ENCODE data around the gene CDKN2AIP.
"Not testable (repeated sequence)": the region's sequence is repeated elsewhere in the genome, so short reads cannot be mapped to it uniquely, and the experiment has no call there.

The CDKN2AIP gene

DNA sequence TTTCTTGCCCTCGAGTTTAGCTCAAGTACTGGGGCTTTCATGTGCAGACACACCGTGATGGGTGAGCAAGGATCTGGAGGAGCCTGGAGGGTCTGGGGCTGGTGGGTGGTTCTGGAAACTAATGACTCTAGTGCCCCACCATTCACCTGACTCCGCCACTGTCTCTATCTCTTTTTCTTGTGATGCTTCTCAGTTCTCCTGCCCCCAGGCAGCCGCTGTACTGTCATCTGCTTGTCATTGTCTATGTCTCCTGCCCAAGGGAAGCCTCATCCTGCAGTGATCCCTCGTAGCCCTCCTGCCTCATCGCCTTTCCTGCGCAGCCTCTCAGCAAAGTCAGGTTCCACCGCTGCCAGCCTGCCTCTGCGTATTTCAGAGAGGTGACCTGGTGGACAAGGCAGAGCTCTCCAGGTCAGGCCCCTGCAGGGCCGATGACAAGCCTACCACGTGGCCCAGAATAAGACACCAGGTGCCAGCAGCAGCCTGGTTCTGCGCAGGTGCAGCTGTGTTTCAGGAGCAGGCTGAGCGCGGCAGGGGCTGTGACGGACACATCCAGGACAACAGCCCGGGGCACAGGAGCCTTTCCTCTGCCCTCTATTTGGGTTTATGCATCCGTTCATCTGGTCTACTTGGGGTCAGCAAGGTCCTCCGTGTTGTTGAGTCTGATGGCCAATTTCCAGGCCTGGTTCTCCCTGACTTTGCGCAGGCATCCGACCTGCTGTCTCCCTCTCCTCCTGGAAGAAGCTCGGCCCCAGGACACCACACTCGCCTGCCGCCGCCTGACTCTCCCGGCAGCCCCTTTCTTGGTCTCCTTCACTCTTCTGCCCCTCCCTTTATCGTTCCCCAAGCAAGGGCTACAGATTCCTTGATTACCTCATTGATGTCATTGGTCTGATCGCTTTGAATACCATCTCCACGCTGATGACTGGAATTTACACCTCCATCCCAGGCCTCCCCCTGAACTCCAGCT lies 30.9 kb upstream of the CDKN2AIP start:
- no peak for DNase-seq

DNA sequence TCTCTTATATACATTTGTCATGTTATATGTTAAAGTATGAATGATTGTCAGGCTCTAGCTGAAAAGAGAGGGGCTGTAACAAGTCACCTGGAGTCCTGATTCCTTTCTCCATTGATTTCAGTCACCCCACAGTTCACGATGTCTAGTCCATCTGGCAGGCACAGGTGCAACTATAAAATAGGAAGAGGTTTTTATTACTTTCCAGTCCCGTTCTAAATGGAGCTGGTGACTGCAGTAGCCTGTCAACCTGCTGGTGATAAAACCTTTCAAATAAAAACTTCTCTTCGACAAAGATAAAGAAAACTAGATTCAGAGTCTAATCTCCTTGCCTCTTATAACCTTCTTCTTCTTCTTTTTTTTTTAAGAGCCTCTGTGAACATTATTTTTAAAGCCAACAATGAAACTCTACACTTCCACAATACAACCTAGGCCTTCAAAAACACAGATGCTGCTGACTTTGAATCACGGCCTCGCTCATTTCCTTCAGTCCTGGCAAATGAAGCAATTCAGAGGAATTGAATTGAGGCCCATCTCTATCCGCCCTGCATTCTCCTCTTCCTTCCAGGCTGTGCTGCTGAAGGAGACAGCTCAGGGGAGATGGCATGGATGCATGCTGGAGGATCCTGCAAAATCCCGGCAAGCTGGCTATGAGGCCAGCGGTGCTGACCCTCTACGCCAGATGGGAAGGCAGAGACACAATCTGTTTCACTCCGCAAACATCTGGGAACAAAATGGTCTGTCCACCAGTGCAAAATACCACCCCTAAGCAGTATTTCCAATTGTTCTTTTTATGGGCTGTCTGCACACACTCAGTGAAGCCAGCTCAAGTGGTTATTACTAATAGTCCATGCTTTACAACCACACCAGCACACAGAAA lies 27.3 kb upstream of the CDKN2AIP start:
- no peak for DNase-seq

DNA sequence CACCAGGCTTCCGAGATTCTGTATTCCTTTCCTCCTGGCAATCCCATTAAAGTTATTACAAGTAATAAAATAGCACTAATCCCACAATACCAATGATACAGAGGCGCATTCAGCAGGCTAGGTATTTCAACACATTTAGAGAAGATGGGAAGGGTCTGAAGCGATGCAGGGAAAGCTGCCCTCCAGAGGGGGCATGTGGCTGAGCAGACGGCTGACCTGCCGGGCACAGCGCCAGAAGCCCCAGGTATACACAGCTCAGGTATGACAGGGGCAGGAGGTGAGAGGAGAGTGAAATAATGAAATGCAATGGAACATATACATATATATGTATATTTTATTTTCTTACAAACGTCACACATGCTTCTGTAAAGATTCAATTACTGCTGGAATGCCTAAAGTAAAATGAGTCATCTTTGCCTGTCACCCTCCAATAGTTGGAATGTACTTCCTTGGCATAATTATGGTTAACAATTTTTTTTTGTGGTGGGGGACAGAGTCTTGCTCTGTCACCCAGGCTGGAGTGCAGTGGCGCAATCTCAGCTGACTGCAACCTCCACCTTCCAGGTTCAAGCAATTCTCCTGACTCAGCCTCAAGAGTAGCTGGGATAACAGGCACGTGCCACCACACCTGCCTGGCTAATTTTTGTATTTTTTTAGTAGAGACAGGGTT lies 21.3 kb upstream of the CDKN2AIP start:
- peak; percentile 80 for DNase-seq

DNA sequence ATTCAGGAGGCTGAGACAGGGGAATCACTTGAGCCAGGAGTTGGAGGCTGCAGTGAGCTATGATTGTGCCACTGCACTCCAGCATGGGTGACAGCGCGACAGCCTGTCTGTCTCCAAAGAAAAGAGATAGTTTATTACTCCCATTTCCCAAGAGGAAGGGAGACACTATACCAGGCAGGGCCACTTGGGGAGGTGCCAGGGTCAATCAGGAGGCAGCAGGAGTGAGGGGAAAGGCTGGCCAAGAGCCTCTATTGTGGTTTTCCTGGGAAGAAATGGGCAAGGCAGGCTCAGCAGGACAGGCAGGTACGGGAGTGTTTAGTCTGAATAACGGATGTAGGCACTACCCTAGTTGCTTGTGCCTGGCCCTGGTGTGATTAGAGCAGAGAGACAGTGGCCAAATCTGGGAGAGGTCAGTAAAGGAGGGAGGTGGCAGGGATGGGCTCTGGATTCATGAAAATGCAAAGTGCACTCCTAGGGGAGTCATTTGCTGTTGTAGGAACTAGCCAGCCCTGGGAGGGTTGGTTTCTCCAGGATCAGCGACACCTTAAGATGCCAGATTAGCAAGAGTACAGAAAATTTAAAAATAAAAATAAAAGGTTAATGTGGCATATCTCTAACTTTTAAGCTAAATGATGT lies 20.2 kb upstream of the CDKN2AIP start:
- DNase-seq = no peak

DNA sequence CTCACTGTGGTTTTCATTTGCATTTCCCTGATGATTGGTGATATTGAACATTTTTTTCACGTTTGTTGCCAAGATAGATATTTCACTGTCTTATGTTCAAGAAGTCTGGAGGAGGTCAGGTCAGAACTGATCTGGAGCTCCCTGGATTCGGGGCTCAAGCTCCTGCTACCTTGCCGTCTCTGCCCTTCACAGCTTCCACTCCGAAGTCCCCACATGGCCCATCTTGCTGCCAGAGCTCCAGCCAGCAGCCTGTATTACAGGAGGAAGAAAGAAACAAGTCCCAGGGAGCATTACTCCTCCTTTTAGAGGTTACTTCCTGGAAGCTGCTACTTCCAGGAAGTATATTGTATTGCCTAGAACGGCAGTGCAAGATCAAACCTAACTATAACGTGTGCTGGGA lies 17.9 kb upstream of the CDKN2AIP start:
- no peak for DNase-seq

DNA sequence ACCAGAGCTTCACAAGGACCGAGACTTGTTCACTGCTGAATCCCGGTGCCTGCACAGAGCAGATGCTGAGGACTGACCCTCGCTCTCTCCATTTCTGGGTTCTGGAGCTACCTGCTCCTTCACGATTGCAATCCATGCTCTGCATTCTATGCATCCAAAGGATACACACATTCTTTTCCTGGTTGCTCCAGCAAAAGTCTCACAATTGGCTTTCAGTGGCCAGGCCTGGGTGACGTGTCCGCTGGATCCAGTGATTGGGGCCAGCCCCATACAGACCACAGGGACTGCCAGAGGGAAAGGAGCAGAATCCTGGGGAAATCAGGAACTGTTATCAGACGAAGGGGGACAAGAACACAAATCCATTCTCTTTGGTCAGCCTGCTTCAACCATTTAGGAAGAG lies 14.9 kb upstream of the CDKN2AIP start:
- no peak for DNase-seq

DNA sequence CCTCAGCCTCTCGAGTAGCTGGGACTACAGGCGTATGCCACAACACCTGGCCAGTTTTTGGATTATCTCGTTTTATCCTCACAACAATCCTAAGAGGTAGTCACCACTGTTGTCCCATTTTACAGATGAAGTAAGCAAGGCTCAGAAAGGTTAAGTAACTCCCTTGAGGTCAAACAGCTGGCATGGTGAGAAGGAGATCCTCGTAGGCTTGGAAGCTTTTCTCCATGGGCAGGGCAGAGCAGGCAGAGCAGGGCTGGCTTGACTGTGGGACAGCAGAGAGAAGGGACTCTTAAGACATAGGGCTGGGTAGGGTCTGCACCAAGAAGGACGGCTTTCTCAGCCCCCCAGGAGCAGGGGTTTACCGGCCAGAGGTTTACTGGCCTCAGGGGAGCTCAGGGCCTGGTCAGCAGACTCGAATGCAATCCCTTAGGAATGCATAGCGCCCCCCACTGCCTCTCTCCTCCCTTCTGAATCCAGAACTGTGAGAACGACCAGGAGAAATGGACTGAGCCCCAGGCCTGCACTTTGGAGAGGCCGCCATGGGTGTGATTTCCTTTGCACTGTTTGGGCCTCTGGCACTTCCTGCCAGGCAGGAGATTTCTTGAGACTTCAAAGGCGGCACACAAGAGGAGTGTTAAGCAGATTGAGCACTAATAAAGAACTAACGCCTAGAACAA lies 14.0 kb upstream of the CDKN2AIP start:
- DNase-seq = no peak

DNA sequence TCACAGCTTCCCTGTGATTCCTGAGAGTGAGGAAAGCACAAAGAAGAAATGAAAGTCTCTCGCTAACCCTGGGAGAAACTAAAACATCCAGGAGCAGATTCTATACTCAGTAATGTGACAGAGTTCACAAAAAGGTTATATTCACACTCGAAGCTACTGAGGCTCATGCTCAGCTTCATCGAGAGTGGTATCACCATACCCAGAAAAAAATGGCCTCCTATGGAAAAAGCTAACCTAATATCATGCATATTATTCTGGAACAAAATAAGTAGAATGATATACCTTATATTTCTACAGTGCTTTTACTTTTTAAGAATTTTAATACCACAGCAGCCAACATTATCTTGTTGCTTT lies 13.5 kb upstream of the CDKN2AIP start:
- DNase-seq = no peak

DNA sequence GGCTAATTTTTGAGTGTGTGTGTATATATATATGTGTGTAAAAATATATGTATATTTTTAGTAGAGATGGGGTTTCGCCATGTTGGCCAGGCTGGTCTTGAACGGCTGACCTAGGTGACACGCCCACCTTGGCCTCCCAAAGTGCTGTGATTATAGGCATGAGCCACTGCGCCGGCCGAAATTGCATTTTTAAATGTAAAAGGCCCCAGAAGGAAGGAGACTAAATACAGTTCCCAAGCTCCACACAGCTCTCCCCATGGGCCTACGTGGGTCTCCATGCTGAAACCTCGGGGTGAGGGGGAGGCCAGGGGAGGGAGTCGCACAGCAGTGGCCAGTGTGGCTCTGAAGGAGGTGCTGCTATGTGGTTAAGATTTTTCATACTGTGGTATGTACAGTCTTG lies 12.8 kb upstream of the CDKN2AIP start:
- DNase-seq = no peak

DNA sequence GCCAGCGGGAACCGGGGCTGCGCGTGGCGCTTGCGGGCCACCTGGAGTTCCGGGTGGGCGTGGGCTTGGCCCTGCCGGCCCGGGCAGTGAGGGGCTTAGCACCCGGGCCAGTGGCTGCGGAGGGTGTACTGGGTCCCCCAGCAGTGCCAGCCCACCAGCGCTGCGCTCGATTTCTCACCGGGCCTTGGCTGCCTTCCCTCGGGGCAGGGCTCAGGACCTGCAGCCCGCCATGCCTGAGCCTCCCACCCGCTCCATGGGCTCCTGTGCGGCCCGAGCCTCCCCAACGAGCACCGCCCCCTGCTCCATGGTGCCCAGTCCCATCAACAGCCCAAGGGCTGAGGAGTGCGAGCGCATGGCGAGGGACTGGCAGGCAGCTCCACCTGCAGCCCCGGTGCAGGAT lies 11.3 kb upstream of the CDKN2AIP start:
- DNase-seq = not testable (repeated sequence)

DNA sequence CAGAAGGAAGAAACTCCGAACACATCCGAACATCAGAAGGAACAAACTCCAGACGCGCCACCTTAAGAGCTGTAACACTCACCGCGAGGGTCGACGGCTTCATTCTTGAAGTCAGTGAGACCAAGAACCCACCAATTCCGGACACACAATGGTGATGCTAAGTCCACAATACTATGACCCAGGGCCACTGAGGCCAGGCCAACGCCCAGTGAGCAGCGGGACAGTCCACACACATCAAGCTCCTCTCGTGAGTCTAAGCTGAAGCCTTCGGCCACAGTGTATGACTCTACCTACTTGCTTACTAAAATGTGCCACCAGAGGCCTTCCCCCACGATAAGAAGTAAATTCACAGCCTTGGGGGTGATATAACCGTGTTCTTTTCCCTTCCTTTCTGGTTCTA lies 10.2 kb upstream of the CDKN2AIP start:
- DNase-seq = no peak

DNA sequence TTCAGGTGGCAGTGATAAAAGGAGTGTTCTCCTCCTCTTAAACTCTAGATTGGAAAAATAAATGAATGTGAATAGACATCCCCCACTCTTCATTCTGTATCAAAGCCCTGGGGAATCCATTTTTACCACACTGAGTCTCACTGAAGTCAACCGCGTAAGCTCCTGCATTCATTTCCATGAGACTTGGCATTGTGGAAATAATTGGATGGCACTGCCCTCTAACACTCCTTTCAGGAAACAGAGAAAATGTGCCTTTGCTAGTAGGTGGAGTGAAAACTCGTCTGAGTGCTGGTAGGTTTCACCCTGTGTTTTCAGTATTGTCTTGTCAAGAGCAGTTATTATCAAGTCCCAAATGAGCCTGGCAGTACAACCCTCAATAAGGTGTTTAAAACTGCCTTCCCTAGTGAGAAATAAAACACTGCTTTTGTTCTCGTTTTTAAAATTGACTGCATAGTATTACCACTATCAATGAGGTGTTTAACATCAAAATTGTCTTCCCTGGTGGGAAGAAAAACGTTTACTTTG lies 9.7 kb upstream of the CDKN2AIP start:
- DNase-seq = no peak

DNA sequence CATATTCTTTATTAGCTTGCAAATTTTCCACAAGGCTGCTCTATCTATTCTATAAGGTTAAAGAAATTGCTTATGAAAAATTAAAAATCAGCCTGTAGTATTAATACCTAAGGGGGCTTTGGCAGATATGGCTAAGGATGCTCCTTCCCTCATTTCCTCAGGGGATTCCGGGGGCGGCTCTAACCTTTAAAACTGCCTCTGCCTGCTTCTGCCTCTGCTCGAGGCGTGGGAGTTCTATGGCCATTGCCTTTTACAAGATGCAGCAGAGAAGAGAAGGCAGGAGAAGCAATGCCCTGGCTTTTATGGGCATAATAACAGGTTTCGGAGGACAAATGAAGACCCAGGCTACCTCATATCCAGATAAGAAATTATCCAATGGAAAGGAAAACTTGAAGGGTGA lies 8.6 kb upstream of the CDKN2AIP start:
- no peak for DNase-seq

DNA sequence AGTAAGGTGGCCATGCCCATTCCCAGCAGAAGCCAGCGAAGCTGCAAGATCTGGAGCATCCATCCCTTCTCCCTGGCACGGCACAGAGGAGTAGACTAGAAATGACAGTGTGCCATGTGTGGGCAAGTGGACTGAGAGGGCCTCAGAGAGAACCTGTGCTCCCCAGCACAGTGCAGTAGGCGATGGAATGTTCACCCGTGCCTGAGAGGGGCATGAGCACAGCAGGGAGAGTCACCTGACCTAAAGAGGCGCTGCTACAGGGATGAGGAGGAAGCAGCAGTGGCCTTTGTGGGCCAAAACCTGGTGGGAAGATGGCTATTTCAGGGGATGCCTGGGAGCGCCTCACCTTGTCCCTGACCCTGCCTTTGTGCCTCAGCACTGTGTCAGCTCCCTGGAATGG lies 8.0 kb upstream of the CDKN2AIP start:
- DNase-seq = no peak

DNA sequence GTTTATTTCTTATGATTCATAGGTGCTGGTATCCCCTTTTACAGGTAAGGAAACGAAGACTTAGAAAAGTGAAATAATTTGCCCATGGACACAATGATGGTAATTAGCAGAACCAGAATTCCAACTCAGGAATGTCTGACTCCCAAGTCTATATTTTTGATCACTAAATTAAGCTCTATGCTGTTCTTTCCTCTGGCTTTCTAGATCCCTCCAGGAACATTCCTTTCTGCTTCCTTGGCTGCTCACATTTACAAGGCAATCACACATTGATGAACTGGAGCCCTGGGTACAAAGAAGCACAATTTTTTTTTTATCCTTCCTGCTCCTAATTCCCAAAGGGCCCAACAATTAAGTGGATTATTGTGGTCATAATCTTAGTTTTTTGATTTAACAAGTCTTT lies 7.0 kb upstream of the CDKN2AIP start:
- no peak for DNase-seq

DNA sequence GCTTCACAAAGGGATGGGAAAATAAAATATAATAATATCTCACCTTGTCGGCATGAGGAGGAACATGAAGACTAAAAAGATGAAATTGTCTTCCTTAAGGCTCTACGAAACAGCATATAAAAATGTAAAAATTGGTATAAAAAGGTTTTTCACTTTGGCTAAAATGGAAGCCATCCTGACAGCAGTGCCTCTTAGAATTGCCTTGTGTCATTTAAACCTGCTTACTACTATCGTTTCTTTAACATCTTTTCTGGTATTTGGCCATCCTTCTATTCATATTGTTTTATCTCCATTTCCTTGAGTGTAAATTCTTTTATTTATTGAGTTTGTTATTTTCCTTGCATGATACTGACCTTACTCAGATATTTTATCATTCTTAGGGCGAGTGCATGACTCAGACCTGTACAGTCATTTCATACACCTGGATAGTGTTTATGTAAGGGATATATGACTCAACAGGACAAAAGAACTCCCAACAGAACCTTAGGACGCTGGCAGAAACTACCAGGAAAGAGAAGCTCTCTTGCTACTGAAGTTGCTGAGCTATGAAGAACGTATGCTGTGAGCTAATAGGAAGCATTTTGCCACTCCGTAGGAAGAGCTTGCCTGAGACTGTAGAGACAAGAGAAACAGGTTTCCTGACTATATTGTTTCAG lies 5.8 kb upstream of the CDKN2AIP start:
- DNase-seq = peak; percentile 72

DNA sequence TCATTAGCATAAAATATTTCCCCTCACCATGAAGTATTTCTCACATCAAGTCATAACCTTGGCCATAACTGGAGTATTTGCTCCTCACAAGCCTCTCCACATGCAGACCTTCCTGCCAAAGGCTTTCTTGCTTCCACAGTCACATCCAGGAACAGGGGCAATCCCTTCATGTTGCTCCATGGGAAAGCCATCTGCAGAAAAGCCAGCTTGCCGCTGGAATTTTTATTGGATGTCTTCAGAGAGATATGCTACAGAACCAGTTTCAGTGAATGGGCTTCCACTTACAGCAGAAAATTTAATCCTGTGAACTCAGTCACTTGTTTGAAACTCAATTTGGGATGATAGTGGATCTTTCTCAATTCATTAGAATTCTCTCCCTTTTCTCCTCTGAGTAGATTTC lies 3.2 kb upstream of the CDKN2AIP start:
- DNase-seq = no peak

DNA sequence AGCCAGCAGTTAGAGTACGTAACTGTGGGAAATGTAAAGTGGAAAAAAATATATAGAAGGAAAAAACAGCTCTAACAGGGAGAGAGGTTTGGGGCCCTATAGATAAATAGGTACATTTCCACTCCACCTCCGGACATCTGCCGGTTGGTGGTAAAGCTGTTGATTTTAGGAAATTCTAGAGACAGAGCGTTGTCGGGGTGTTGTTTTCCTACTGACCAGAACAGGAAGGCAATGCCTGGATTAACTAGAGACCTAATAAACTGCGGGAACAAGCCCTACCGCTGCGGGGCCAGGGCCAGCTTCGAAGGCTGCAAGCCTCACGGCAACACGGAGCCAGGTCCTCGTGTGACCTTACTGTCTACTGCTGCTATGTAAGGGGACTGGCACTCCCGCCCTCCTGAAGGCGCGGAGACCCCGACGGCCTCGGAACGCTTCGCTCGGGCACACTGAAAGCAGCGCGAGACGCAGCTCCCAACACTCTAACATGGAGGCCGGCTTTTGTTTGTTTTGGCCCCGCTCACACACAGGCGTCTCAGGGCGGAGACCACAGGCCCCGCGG lies 702 bp upstream of the CDKN2AIP start:
- DNase-seq = no peak

DNA sequence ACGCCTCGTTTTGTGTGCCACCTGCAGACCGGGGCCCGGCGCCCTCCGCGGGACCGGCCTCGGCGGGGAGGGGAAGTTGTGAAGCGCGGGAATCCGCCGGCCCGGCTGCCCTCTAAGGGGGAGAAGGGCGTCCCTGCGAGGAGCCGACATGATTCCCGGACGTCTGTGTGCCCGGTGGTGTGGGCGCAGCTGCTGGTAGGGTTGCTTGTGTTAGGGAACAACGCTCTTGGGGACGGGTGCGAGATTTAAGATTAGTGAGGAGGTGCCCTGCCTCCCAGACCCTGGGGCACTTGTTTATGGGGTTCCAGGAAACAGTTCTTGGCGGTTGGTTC lies 627 bp downstream of the CDKN2AIP start:
- DNase-seq = peak; percentile 31

DNA sequence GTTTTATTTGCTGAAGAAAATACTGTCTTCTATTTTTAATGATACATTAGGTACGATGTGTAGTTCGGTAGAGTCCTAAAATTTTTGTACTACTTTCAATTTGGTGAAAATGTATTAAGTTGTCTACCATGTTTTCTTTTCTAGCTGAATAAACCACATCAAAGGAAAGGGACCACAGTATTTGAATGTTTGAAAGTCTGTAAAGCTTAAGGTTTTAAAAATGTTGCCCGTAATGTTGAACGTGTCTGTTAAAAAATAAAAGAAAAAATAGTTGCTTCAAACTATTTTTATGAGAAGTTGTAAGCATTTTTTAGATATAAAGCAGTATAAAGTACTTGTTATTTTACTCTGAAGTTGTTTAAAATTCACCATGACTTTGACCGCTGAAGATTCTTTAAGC lies 3.2 kb downstream of the CDKN2AIP start:
- no peak for DNase-seq

DNA sequence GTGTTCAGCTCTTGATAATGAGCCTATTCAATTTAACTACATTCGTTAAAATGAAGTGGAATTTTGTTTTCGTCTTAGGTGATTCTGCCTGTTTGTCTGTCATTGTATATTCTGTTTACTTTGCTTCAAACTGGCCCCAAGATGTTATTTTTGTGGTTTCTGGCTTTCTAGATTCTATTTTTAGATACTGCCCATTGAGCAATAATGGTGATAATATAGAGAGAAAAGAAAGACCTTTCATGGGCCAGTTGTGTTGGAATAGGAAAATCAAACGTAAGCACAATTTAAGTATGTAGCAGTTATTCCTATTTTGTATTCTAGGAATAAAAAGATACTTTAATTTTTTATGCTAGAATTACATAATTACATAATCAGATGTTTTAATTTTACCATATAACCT lies 4.0 kb downstream of the CDKN2AIP start:
- DNase-seq = no peak
